ENCODE measurements around the gene HLF.

Gene HLF

GRCh38 chr17:55264645-55265298, at the start of gene HLF:
TSS of gene HLF (plus strand) at chr17:55264960. CDS start at chr17:55265485, 525 bp downstream.
- FAIRE-seq, result peak; percentile 5

GRCh38 chr17:55215711-55216110, 49.0 kb upstream of the HLF start:
- no peak for FAIRE-seq
- no peak for DNase-seq (ENCODE audit: extremely low spot score, insufficient read length, low read depth)

More at GRCh38 chr17:55264645-55265298, at the start of gene HLF:
- DNase-seq (ENCODE audit: extremely low spot score, insufficient read length, low read depth), result peak; percentile 69

- FAIRE-seq (no peak), DNase-seq (ENCODE audit: extremely low spot score, insufficient read length, low read depth) (no peak)
Measured at GRCh38 chr17:55216888-55217287, 47.9 kb upstream of the HLF start.

GRCh38 chr17:55219459-55219858, 45.3 kb upstream of the HLF start:
- FAIRE-seq (no peak), DNase-seq (ENCODE audit: extremely low spot score, insufficient read length, low read depth) (no peak)

GRCh38 chr17:55219934-55220333, 44.8 kb upstream of the HLF start:
- DNase-seq (ENCODE audit: extremely low spot score, insufficient read length, low read depth), result no peak
- no peak for FAIRE-seq

GRCh38 chr17:55223524-55223923, 41.2 kb upstream of the HLF start:
- no peak for DNase-seq (ENCODE audit: extremely low spot score, insufficient read length, low read depth)
- no peak for FAIRE-seq

- no peak for FAIRE-seq
- no peak for DNase-seq (ENCODE audit: extremely low spot score, insufficient read length, low read depth)
Measured at GRCh38 chr17:55224746-55225145, 40.0 kb upstream of the HLF start.

- no peak for FAIRE-seq
Measured at GRCh38 chr17:55225237-55225636, 39.5 kb upstream of the HLF start.

GRCh38 chr17:55228683-55229192, 36.0 kb upstream of the HLF start:
- no peak for FAIRE-seq
- no peak for DNase-seq (ENCODE audit: extremely low spot score, insufficient read length, low read depth)

More at GRCh38 chr17:55225237-55225636, 39.5 kb upstream of the HLF start:
- no peak for DNase-seq (ENCODE audit: extremely low spot score, insufficient read length, low read depth)

- no peak for DNase-seq (ENCODE audit: extremely low spot score, insufficient read length, low read depth)
- FAIRE-seq, result no peak
Measured at GRCh38 chr17:55229276-55229675, 35.5 kb upstream of the HLF start.

- no peak for FAIRE-seq
- no peak for DNase-seq (ENCODE audit: extremely low spot score, insufficient read length, low read depth)
Measured at GRCh38 chr17:55230716-55231115, 34.0 kb upstream of the HLF start.

- FAIRE-seq (no peak), DNase-seq (ENCODE audit: extremely low spot score, insufficient read length, low read depth) (no peak)
Measured at GRCh38 chr17:55233840-55234239, 30.9 kb upstream of the HLF start.

GRCh38 chr17:55236316-55236715, 28.4 kb upstream of the HLF start:
- no peak for FAIRE-seq
- DNase-seq (ENCODE audit: extremely low spot score, insufficient read length, low read depth), result no peak

GRCh38 chr17:55237268-55237667, 27.5 kb upstream of the HLF start:
- FAIRE-seq, result no peak
- DNase-seq (ENCODE audit: extremely low spot score, insufficient read length, low read depth), result no peak

GRCh38 chr17:55237841-55238178, 26.9 kb upstream of the HLF start:
- DNase-seq (ENCODE audit: extremely low spot score, insufficient read length, low read depth) (no peak), FAIRE-seq (no peak)

- DNase-seq (ENCODE audit: extremely low spot score, insufficient read length, low read depth) (peak; percentile 94), FAIRE-seq (peak; percentile 85)
Measured at GRCh38 chr17:55238179-55238930, 26.4 kb upstream of the HLF start.

- FAIRE-seq (no peak), DNase-seq (ENCODE audit: extremely low spot score, insufficient read length, low read depth) (no peak)
Measured at GRCh38 chr17:55238931-55239297, 25.8 kb upstream of the HLF start.

- FAIRE-seq (no peak), DNase-seq (ENCODE audit: extremely low spot score, insufficient read length, low read depth) (no peak)
Measured at GRCh38 chr17:55241097-55241496, 23.7 kb upstream of the HLF start.

- DNase-seq (ENCODE audit: extremely low spot score, insufficient read length, low read depth), result no peak
Measured at GRCh38 chr17:55242476-55242875, 22.3 kb upstream of the HLF start.

GRCh38 chr17:55245986-55246385, 18.8 kb upstream of the HLF start:
- no peak for DNase-seq (ENCODE audit: extremely low spot score, insufficient read length, low read depth)
- no peak for FAIRE-seq

More at GRCh38 chr17:55242476-55242875, 22.3 kb upstream of the HLF start:
- FAIRE-seq, result no peak

GRCh38 chr17:55246583-55246982, 18.2 kb upstream of the HLF start:
- FAIRE-seq (no peak), DNase-seq (ENCODE audit: extremely low spot score, insufficient read length, low read depth) (no peak)

All from GM18507 (cell line).